ENCODE measurements around the gene GPR156.
"Not testable (repeated sequence)": the region's sequence is repeated elsewhere in the genome, so short reads cannot be mapped to it uniquely, and the experiment has no call there.

GPR156 gene

DNA sequence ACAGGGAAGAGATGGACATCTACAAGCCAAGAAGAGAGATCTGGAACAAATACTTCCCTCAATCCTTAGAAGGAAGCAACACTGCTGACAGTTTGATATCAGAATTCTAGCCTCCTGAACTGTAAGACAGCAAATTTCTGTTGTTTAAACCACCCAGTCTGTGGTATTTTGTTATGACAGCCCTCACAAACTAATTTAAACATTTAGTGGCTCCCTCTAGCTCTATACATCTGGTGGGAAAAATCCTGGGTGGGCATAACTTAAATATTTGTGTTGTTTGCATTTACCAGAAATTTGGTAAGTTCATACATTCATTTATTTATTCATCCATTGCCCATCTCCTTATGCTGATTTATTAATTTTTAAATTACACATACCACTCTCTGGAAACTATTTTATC lies 128.3 kb downstream of the GPR156 start:
- DNase-seq = no peak

DNA sequence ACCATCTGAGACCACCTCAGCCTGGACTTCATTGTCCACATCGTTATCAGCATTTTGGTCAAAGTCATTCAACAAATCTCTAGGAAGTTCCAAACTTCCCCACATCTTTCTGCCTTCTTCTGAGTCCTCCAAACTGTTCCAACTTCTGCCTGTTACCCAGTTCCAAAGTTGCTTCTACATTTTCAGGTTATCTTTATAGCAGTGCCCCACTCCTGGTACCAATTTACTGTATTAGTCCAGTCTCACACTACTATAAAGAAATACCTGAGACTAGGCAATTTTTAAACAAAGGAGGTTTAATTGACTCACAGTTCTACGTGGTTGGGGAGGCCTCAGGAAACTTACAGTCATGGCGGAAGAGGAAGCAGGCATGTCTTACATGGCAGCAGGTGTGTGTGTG lies 129.3 kb downstream of the GPR156 start:
- not testable (repeated sequence) for DNase-seq

DNA sequence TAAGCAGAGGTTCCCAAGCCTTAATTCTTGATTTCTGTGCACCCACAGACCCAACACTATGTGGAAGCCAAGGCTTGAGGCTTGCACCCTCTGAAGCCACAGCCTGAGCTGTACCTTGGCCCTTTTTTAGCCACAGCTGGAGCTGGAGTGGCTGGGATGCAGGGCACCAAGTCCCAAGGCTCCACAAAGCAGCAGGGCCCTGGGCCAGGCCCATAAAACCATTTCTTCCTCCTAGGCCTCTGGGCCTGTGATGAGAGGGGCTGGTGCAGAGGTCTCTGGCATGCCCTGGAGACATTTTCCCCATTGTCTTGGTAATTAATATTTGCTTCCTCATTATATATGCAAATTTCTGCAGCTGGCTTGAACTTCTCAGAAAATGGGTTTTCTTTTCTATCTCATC lies 129.9 kb downstream of the GPR156 start:
- no peak for DNase-seq

DNA sequence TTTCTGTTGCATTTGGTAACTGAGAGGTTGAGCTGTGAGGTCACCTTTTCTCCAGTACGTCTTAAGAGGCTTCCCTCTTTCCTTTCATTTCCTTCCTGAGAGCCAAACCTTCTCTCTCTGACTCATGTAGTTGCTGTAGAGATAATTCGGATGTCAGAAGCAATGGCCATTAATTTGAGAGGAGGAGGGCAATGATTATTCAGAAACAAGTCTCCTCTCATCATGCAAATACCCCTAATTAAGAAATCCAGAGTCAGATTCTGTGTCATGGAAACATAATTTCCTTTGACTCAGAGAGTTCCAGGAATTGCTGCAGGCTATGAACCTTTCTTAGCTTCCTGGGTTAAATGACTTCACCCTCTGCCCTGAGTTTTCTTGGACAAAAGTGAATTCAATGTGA lies 131.7 kb downstream of the GPR156 start:
- no peak for DNase-seq

DNA sequence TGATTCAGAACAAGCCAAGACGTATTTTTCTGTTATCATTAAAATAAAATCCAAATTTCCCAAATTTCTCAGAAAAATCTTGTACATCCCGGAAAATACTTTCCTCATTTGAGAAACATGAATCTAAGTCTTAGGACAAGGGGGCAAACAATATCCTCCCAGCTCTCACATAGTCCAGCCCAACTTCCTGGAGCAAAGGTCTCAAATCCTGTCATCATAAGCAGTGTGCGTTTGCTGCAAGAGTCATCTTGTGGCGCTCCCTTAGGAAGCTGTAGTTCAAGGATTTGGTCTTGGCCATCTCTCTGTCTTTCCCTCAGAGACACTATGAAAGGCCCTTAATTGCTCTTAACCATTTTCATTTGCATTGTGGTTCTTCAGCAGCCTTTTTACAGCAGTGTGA lies 133.2 kb downstream of the GPR156 start:
- no peak for DNase-seq

DNA sequence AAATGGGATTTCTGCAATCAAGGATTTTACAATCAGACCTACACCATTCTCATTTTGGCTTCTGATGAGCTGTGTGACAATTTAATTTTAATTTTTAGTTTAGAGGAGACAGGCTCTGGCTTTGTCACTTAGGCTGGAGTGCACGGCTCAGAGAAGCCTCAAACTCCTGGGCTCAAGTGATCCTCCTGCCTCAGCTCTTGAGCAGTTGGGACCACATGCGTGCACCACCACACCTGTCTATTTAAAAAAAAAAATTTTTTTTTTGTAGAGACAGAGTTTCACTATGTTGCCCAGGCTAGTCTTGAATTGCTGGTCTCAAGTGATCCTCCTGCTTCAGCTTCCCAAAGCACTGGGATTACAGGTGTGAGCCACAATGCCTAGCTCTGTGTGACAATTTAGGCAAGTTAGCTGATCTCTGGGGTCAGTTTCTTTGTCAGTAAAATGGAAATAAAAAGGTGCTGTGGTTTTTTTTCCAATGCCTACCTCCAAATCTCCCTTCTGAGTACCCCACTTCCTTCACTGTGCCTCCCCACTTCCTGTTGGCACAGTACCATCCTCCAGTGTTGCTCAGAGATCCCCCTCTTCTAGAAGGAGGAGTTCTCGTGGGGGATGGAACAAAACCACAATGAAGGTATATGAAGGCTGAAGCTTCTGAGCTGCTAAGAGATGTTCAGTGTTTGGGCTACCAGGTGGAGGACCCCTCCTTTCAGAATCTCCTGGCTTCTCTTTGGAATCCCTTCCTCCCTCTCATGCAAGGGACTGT lies 136.7 kb downstream of the GPR156 start:
- no peak for DNase-seq

DNA sequence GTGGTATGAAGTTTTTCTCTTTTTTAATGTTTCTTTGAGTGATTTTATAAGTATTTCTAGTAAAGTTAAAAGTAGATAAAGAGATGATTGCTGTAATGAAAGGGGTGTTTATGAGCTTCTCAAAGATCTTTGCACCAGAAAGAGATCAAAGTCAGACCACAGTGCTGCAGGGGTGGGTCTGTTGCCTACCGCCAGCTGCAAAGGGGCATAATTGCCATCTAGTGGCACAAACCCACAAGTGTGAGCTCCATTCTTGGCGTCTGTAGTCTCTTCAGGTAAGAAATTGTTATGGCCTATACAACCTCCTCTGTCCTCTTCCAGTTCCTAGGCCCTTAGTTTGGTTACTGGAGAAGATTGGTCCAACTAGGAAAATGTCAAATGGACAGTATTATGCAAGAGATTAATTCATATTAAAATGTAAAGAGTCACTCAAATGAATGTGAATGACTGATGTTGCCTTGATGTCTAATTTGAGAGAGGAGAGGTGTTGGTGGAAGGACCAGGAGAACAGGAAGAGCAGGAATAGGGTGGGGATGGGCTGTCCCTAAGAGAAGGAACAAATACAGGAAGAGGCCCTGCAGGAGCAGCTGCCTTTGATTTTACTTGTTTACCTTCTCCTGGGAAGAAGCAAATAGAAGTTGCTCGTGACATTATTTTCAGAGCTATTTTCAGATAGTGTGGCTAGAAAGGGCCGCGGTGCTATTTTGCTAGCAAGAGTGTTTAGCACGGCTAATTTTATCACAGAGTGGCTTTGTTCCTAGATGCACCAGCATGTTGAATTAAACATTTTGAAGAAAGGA lies 137.8 kb downstream of the GPR156 start:
- DNase-seq = peak; percentile 10 to 32

DNA sequence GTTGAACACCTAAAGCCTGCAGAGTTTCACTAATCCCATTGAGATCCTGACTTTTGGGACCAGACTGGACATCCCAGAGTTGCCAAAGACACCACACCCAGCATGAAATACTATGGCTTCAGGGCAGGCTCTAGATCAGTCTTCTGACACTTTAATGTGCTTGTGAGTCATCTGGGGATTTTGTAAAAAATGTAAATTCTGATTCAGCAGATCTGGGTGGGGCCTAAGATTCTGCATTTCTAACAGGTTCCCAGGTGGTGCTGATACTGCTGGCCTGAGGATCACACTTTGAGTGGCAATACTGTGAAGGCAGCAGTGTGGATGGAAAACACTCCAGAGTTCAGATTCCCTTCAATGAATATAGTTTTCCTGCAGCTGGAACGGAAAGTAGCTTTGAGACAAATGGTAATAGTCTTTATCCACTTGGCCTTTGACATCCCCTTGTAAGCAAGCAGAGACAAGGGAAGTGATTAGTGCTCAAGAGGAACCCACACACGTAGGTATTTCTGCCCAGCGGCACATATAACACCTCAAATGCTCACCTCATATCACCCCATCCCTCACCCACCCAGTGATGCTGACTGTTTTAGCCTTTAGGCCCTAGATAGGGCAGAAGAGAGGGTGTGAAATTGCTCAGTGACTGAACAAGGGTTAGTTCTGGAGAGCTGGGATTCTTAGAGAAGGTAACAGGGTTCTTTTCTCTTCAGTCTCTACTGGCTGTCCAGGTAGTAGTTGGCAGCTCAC lies 139.3 kb downstream of the GPR156 start:
- peak; percentile 3 to 18 for DNase-seq

DNA sequence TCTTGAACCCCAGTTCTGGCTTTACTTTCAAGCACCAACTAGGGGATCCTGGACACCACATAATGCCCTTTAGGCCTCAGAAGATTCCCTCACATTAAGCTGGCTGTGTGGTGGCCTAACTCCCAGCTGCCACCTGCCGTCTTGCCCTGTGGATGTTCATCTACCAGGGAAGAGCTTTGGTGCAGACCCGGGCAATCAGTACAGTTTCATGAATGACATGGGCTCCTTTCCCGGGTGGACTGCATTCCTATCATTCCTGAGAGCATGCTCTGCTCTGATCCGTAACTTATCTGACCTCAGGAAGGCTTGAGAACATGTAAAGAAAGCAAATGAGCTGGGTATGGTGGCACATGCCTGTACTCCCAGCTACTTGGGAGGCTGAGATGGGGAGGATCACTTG lies 140.8 kb downstream of the GPR156 start:
- no peak for DNase-seq

DNA sequence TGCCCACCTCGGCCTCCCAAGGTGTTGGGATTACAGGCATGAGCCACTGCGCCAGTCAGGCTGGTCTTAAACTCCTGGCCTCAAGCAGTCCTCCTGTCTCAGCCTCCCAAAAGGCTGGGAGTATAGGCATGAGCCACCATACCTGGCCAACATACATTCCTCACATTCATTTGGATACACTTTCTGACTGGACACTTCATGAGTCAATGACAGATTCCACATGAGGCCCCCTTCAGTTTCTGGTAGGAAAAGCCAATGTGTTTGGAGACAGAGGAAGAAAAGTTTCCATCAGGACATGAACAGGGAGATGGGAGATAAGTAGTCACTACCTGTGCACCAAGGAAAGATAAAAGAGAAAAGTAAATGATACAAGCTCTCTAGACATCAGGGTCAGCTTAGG lies 141.3 kb downstream of the GPR156 start:
- no peak for DNase-seq

DNA sequence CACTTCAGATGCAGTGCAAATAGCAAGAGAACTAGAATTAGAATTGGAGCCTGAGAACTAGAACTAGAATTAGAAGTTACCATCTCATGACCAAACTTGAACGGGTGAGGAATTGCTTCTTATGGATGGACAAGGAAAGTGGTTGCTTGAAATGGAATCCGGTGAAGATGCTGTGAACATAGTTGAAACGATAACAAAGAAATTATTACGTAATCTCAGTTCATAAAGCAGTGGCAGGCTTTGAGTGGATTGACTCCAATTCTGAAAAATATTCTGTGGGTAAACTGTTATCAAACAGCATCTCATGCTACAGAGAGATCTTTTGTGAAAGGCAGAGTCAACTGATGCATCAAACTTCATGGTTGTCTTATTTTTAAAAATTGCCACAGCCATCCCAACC lies 142.8 kb downstream of the GPR156 start:
- no peak for DNase-seq

DNA sequence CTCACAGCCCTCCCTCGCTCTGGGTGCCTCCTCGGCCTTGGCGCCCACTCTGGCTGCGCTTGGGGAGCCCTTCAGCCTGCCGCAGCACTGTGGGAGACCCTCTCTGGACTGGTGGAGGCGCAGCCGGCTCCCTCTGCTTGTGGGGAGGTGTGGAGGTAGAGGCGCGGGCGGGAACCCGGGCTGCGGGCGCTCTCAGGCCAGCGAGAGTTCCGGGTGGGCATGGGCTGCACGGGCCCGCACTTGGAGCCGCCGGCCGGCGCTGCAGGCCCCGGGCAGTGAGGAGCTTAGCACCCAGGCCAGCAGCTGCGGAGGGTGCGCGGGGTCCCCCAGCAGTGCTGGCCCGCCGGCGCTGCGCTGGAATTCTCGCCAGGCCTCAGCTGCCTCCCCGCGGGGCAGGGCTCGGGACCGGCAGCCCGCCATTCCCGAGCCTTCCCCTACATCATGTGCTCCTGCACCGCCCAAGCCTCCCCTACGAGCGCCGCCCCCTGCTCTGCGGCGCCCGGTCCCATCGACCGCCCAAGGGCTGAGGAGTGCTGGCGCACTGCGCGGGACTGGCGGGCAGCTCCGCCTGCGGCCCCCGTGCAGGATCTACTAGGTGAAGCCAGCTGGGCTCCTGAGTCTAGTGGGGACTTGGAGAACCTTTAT lies 144.8 kb downstream of the GPR156 start:
- no peak for DNase-seq

DNA sequence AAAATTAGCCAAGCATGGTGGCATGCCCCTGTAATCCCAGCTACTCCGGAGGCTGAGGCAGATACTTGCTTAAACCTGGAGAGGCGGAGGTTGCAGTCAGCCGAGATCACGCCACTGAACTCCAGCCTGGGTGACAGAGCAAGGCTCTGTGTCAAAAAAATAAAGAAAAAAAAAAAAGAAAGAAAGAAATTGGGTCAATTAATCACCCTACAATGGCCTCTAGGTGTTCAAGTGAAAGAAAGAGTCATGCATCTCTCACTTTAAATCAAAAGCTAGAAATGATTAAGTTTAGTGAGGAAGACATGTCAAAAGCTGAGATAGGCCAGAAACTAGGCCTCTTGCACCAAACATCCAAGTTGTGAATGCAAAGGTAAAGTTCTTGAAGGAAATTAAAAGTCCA lies 145.9 kb downstream of the GPR156 start:
- DNase-seq = no peak

DNA sequence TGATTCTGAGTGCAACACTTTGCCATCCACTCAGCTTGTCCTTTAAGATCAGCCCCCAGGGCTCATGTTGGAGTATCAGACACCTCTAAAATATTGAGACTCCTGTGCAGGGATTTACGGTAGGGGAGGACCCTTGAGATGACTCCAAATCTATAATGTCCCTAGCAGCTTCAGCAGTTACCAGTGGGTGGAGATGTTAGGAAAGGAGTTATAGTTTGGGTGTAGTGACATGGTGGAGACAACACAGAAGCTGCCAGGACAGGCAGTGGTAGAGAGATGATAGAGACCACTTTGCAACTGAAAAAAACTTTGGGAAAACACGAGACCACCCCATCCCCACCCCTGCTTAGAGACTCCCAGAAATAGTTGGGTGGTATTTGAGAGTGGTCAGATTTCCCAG lies 147.5 kb downstream of the GPR156 start:
- DNase-seq = no peak

DNA sequence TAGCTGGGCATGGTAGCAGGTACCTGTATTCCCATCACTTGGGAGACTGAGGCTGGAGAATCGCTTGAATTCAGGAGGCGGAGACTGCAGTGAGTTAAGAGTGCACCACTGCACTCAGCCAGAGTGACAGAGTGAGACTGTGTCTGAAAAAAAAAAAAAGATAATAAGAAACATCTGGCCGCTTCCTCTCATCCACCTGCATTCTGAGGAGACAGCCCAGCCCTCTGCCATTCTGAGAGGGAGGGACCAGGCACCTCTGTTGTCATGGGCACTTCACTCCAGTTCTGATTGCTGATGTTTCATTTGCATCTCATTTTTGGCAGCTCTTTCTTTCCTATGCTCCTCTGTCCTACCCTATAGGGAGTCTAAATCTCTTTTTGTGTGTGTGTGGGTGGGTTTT lies 154.4 kb downstream of the GPR156 start:
- no peak for DNase-seq

DNA sequence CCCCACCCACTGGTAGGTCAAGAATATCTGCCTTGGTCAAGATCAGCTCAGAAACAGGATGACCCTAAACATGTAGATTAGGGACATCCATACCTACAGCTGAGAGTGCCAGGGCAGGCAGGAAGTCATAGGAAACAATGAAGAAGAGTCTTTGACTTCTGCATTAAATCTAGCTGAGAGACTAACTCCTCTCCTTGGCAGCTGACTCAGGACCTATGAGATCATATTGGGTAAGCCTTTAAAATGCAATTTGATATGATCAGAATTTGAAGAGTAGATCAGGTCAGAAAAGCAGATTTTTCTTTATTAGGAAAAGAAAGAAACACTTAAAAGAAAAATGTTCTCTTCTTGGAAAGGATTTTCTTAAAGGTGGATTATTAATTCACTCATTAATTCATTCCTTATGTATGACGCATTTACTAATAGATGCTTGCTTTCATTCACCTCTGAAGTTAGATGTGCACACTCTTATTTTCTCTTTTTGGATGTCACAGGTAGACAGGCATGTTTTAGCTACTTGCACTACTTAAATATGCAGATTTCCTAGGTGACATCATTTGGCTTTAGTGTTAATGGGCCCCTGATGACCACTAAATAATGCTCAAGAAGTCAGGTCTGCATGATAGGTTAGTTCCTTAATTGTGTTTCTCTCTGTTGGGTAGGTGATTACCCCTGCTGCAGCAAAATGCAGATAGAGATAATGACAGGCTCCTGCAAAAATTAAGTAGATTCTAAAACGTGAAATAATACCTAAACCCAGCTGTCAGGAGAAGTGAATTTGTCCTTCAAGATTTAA lies 155.1 kb downstream of the GPR156 start:
- DNase-seq = no peak

DNA sequence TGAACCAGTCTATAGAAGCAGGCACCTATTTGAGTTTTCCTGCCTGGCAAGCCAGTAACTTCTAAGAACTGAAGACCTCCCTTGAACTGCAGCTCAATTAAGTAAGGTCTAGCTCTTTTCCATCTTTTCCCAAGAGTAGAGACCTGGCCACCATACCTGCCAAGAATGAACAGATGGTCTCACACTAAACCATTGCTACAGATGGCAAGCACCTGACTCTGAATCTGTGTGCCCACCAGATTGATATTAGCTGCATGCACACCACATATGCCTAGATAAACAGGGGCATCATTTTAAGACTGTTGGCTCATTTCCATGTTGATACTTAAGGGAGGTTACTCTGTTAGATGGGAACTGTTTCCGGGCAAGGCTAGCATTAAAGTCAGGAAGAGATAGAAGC lies 156.0 kb downstream of the GPR156 start:
- no peak for DNase-seq

DNA sequence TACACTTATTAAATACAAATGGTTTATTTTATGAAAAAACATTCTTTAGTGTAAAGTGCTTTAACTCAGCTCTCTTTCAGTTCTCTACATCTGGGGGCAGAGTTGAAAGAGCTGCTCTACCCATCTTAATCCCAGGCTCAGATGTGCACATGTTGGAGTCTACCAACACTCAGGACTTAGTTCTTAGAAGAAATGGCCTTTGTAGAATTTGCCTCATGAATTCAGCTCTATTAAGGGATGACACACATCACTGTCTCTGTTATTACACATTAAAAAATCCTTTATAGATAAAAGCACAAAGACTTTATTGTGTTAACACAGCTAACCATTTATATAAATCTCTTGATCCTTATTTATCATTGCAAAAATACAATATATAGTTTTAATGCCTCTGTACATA lies 159.0 kb downstream of the GPR156 start:
- DNase-seq = no peak

DNA sequence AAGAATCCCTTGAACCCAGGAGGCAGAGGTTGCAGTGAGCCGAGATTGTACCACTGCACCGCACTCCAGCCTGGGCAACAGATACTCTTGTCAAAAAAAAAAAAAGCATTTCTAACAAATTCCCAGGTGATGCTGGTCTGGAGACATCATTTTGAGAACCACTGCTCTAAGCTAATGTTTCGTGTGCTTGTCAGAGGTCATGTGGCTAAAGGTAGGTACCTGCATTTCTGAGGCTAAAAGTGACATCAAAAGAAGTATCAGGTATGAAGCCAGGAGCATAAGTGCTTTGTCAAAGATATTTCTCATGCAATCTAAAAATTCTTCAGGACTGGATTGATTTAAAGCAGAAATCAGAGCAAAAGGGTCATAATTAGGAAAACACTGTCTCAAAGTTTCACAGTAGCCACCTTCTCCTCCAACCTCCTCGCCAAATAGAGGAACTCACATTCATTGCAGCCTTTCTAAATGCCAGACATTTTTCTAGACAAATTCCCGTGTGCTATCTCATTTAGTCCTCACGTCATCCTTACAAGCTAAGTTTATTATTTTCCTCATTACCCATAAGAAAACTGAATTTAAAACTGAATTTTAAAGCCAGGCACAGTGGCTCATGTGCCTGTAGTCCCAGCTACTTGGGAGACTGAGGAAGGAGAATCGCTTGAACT lies 165.0 kb downstream of the GPR156 start:
- no peak for DNase-seq

All from activated CD4-positive, alpha-beta T cell treated with anti-CD3 and anti-CD28 coated beads, Interleukin-2, amount 50 U/mL, for 48 hours (primary cell).